B cell (primary cell): ENCODE results near the gene ULK4. TPM values are rescaled to one million over a fixed set of nuclear protein-coding genes. Genes with fewer than 3 reads are reported as not detected.
A peak's percentile ranks its signal among the peaks of the same experiment; 100 is the strongest.

Source experiments
- ATAC-seq: fragments of 200-7000 bp; cut with Tn5 transposase; one replicate; pipeline ENCODE4 v1.10.0; 2021; ENCODE audit warnings: low read depth, mild to moderate bottlenecking, moderate number of reproducible peaks, moderate library complexity
- CTCF ChIA-PET: fragments of 350-600 bp; sonication (Branson Sonifier 250); formaldehyde crosslinking; loops from one replicate; lab custom pipeline; 2021; ENCODE audit warnings: antibody characterized with exemption, inconsistent platforms; lab: Charles Lee
- POLR2A ChIA-PET: fragments of 350-600 bp; sonication (Branson Sonifier 250); formaldehyde crosslinking; loops from one replicate; lab custom pipeline; 2021; ENCODE audit warnings: antibody characterized with exemption; lab: Charles Lee
- DNase-seq: peaks from one replicate; pipeline ENCODE4 v3.0.0; 2013
- H2AFZ ChIP-seq: 2 replicates; pipeline ENCODE4 v1.6.1; 2012; ENCODE audit warnings: mild to moderate bottlenecking, low read depth, low read length; ENCODE audit not compliant: insufficient read depth, poor library complexity, severe bottlenecking
- H3K27ac ChIP-seq, 2 donors: 1 replicate in 1 of 2; 2 replicates in 1 of 2; pipeline ENCODE4 v1.5.1; 2012 to 2013; ENCODE audit warnings: low read length in 2 of 2, mild to moderate bottlenecking in 2 of 2, moderate library complexity in 1 of 2
- H3K27me3 ChIP-seq, 4 experiments: fragments of 200-600 bp in 1 of 4; sonication (generic) in 1 of 4; replicated peaks in 1 of 4; 1 replicate in 2 of 4; 2 replicates in 2 of 4; pipeline versions ENCODE4 v1.6.1 to v1.7.0; 2013 to 2016; ENCODE audit warnings: low read length in 3 of 4, mild to moderate bottlenecking in 2 of 4, mixed read lengths in 1 of 4, moderate library complexity in 1 of 4; ENCODE audit not compliant: insufficient read depth in 4 of 4, control insufficient read depth in 3 of 4; ENCODE audit errors: control extremely low read depth in 1 of 4
- H3K36me3 ChIP-seq, 2 experiments: replicated peaks in 1 of 2; 1 replicate in 1 of 2; 2 replicates in 1 of 2; pipeline versions ENCODE4 v1.6.1 to v1.7.1; 2013; ENCODE audit warnings: low read length in 1 of 2; ENCODE audit not compliant: insufficient read depth in 2 of 2, control insufficient read depth in 1 of 2; ENCODE audit errors: control extremely low read depth in 1 of 2, extremely low read depth in 1 of 2
- H3K4me1 ChIP-seq, 2 donors: fragments of 200-600 bp in 1 of 2; sonication (generic) in 1 of 2; 1 replicate in 1 of 2; 2 replicates in 1 of 2; pipeline versions ENCODE4 v1.5.1 to v1.6.1; 2013 to 2017; ENCODE audit warnings: low read length in 2 of 2; ENCODE audit not compliant: control insufficient read depth in 2 of 2, insufficient read depth in 2 of 2
- H3K4me2 ChIP-seq: replicated peaks from 2 replicates; pipeline ENCODE3; 2012; ENCODE audit warnings: mild to moderate bottlenecking, low read depth, low read length; ENCODE audit not compliant: poor library complexity, severe bottlenecking
- H3K4me3 ChIP-seq, 5 experiments: fragments of 200-600 bp in 1 of 5; sonication (generic) in 1 of 5; 1 replicate in 3 of 5; 2 replicates in 2 of 5; pipeline versions ENCODE4 v1.5.1 to v1.7.0; 2011 to 2016; ENCODE audit warnings: low read length in 4 of 5, mild to moderate bottlenecking in 4 of 5, low read depth in 2 of 5, control low read depth in 1 of 5, moderate library complexity in 1 of 5; ENCODE audit not compliant: insufficient read depth in 1 of 5; ENCODE audit errors: control extremely low read depth in 1 of 5, extremely low read depth in 1 of 5
- H3K79me2 ChIP-seq: fragments of 200-600 bp; sonication (generic); one replicate; pipeline ENCODE4 v1.6.0; 2016; ENCODE audit warnings: low read length; ENCODE audit not compliant: control insufficient read depth, insufficient read depth
- H3K9ac ChIP-seq: fragments of 200-600 bp; sonication (generic); 2 replicates; pipeline ENCODE4 v1.6.1; 2017; ENCODE audit warnings: mild to moderate bottlenecking, low read length, moderate library complexity
- H3K9me3 ChIP-seq, 3 donors: one replicate each; pipeline versions ENCODE4 v1.6.1 to v1.7.1; 2013; ENCODE audit warnings: low read length in 2 of 3; ENCODE audit not compliant: control insufficient read depth in 2 of 3, insufficient read depth in 1 of 3; ENCODE audit errors: control extremely low read depth in 1 of 3
- H4K20me1 ChIP-seq: 2 replicates; pipeline ENCODE4 v1.6.0; 2012; ENCODE audit warnings: mild to moderate bottlenecking, low read length; ENCODE audit not compliant: insufficient read depth, control insufficient read depth, poor library complexity, severe bottlenecking
- H3K27ac Mint-ChIP-seq: one replicate; pipeline ENCODE4 v1.8.0; 2021; ENCODE audit warnings: mixed read lengths
- H3K27me3 Mint-ChIP-seq: one replicate; pipeline ENCODE4 v1.8.0; 2021; ENCODE audit warnings: mixed read lengths
- H3K4me1 Mint-ChIP-seq: one replicate; pipeline ENCODE4 v1.8.0; 2021; ENCODE audit warnings: mixed read lengths
- H3K4me3 Mint-ChIP-seq: one replicate; pipeline ENCODE4 v1.8.0; 2021; ENCODE audit warnings: mixed read lengths
- H3K9me3 Mint-ChIP-seq: one replicate; pipeline ENCODE4 v1.8.0; 2022; ENCODE audit warnings: mixed read lengths; ENCODE audit not compliant: insufficient read depth
- CTCF ChIP-seq: fragments of 200-600 bp; IDR thresholded peaks from one replicate; pipeline ENCODE4 v1.8.0; 2022; ENCODE audit warnings: antibody characterized with exemption, mild to moderate bottlenecking
- EZH2 ChIP-seq: IDR thresholded peaks from 2 replicates; pipeline ENCODE4 v1.6.1; 2012; ENCODE audit warnings: borderline replicate concordance, low read depth, mild to moderate bottlenecking, moderate library complexity, low read length; ENCODE audit not compliant: insufficient read depth, poor library complexity, severe bottlenecking
- WGBS: methylation state at CpG from one replicate; pipeline ENCODE4 v1.1.5; 2013; ENCODE audit warnings: missing lambda C conversion rate; ENCODE audit not compliant: insufficient coverage; 5-methylcytosine and 5-hydroxymethylcytosine counted together
- intact Hi-C: fragments of 100-400 bp; cut with micrococcal nuclease; formaldehyde crosslinking; loops from one replicate; pipeline ENCODE4 v1.10.0; 2022
- polyA plus RNA-seq: library from polyadenylated mRNA; depleted of rRNA; stranded (reverse); fragments of >200 nt; gene quantifications from 2 replicates; pipeline ENCODE4 v1.2.3, GENCODE V29; 2012
- total RNA-seq, 2 donors: library from RNA; stranded (reverse); fragments of 120-200 nt in 1 of 2; gene quantifications; 1 replicate in 1 of 2; 2 replicates in 1 of 2; pipeline versions ENCODE4 v1.2.3 to v1.2.4, GENCODE V29; 2013 to 2022

The ULK4 gene
- total and polyA plus RNA-seq, 2 donors (not counting 1 experiment from before 2014, with no cell fraction given) = 5.2 to 33.7 TPM

GRCh38 chr3:42007785-42008184, 45.9 kb upstream of the ULK4 start:
- Histone ChIP-seq H3K27me3 (no peaks in the 10 kb centered on the region), H3K9ac (no peak overlapping the region), H3K4me2 (no peak overlapping the region), H4K20me1 (no peaks in the 10 kb centered on the region), H3K9me3 (peaks cover 0 to 2% (median 0%) of the 10 kb centered on the region in 3 donors), H3K4me1 (peaks cover 21% of the 10 kb centered on the region in 2 donors), H3K36me3 (no peaks in the 10 kb centered on the region), H2AFZ (no peak overlapping the region), H3K27ac (peak overlapping the region in 1 of 2 donors; percentile 34), H3K79me2 (no peaks in the 10 kb centered on the region), H3K4me3 (no peak overlapping the region)
- H3K4me3 Mint-ChIP-seq = no peak overlapping the region
- intact Hi-C loops = no loop called here
- H3K9me3 Mint-ChIP-seq = no peaks in the 10 kb centered on the region
- ATAC-seq (no peak), DNase-seq (peak; percentile 53)
- no peaks in the 10 kb centered on the region for H3K27me3 Mint-ChIP-seq
- ChIA-PET POLR2A (no interaction called here), CTCF (interaction anchor here (1.2 to 2.0 kb wide), 4 partner anchors 9 to 183 kb away, joined by 3 to 7 read pairs (median 4); no protein-coding TSS in a partner anchor)
- H3K4me1 Mint-ChIP-seq = peaks cover 24% of the 10 kb centered on the region
- peak overlapping the region; percentile 43 for H3K27ac Mint-ChIP-seq
- no peak for TF ChIP-seq CTCF
- TF ChIP-seq EZH2 = no peak
- 0% methylated on average over 1 of the region's 3 CpGs for WGBS

GRCh38 chr3:42005401-42005800, 43.5 kb upstream of the ULK4 start:
- no peak overlapping the region for H3K4me2 ChIP-seq
- TF ChIP-seq CTCF = no peak
- no peak for TF ChIP-seq EZH2
- Mint-ChIP-seq H3K4me3 (no peak overlapping the region), H3K27ac (no peak overlapping the region), H3K9me3 (peaks cover 5% of the 10 kb centered on the region), H3K27me3 (no peaks in the 10 kb centered on the region), H3K4me1 (peaks cover 13% of the 10 kb centered on the region)
- H3K27ac ChIP-seq = no peak overlapping the region
- 82% methylated on average over 2 of the region's 4 CpGs for WGBS
- CTCF ChIA-PET = interaction anchor here (1.9 kb wide), 1 partner anchor 9 kb away, joined by 4 read pairs; no protein-coding TSS in a partner anchor
- H3K27me3 ChIP-seq = no peaks in the 10 kb centered on the region
- H3K9ac ChIP-seq = no peak overlapping the region
- H4K20me1 ChIP-seq = no peaks in the 10 kb centered on the region
- no peak overlapping the region for H2AFZ ChIP-seq
- DNase-seq (no peak), ATAC-seq (no peak)
- H3K9me3 ChIP-seq = peaks cover 0 to 5% (median 0%) of the 10 kb centered on the region in 3 donors
- POLR2A ChIA-PET = interaction anchor here (0.5 to 0.7 kb wide), 2 partner anchors 48 to 53 kb away, joined by 8 to 11 read pairs; no protein-coding TSS in a partner anchor
- intact Hi-C loops = no loop called here
- no peaks in the 10 kb centered on the region for H3K79me2 ChIP-seq
- H3K4me3 ChIP-seq = no peak overlapping the region
- no peaks in the 10 kb centered on the region for H3K36me3 ChIP-seq
- peaks cover 11 to 13% of the 10 kb centered on the region in 2 donors for H3K4me1 ChIP-seq
